Astrocyte of the spinal cord (primary cell): Measurements from ENCODE around the gene TRERF1.

ENCODE experiments used
- DNase-seq: peaks from one replicate; pipeline ENCODE4 v3.0.0; 2011; ENCODE audit warnings: low read depth, low spot score
- H3K4me3 ChIP-seq: 2 replicates; pipeline ENCODE4 v1.5.1; 2011; ENCODE audit warnings: low read depth, mild to moderate bottlenecking, low read length, moderate library complexity
- CTCF ChIP-seq: IDR thresholded peaks from 2 replicates; pipeline ENCODE4 v1.5.1; 2012; ENCODE audit warnings: low read depth, mild to moderate bottlenecking, low read length, inconsistent platforms
- in situ Hi-C: cut with HindIII; loops from 2 replicates; pipeline ENCODE4 v1.10.0; 2017; ENCODE audit warnings: low sequenced_read_pairs

The TRERF1 gene

GRCh38 chr6:42176981-42177380 lies 274.7 kb downstream of the TRERF1 start:
- no peak for TF ChIP-seq CTCF
- no peak for DNase-seq
- in situ Hi-C loops, result no loop called here
- H3K4me3 ChIP-seq, result no peak overlapping the region

DNA sequence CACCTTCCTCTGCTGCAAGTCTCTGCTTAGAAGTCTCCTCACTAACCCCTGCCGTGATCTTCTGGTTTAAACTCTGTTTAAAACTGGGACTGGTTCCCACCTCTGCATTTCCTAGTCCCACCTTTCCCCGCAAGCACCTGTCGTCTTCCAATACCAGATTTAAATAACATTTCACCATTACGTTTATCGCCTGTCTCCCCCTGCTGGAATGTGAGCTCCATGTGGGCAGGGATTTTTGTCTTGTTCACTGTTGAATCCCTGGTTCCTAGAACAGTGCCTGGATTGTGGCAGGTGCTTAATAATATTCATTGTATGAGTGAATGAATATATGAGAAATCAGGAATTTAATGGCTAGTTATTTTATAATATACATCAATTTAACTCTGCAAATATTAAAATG lies 275.9 kb downstream of the TRERF1 start:
- peak; percentile 44 for TF ChIP-seq CTCF
- in situ Hi-C loops, result no loop called here
- no peak for DNase-seq
- H3K4me3 ChIP-seq, result no peak overlapping the region
